NCI-H2081 (cell line): Measurements from ENCODE around the gene MRPL55.

Source experiments
- DNase-seq, 2 experiments: peaks; one replicate each; lab custom pipeline; 2025; lab: John Stamatoyannopoulos, UW

Gene MRPL55

DNA sequence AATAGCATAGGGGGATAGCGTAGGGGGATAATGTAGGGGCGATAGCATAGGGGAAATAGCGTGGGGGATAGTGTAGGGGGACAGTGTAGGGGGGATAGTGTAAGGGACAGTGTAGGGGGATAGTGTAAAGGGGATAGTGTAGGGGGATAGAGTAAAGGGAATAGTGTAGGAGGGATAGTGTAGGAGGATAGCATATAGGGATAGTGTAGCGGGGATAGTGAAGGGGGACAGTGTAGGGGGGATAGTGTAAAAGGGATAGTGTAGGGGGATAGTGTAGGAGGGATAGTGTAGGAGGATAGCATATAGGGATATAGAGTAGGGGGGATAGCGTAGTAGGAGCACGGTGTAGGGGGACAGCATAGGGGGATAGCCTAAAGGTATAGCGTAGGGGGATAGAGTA lies 40.7 kb downstream of the MRPL55 start:
- no peak for DNase-seq

DNA sequence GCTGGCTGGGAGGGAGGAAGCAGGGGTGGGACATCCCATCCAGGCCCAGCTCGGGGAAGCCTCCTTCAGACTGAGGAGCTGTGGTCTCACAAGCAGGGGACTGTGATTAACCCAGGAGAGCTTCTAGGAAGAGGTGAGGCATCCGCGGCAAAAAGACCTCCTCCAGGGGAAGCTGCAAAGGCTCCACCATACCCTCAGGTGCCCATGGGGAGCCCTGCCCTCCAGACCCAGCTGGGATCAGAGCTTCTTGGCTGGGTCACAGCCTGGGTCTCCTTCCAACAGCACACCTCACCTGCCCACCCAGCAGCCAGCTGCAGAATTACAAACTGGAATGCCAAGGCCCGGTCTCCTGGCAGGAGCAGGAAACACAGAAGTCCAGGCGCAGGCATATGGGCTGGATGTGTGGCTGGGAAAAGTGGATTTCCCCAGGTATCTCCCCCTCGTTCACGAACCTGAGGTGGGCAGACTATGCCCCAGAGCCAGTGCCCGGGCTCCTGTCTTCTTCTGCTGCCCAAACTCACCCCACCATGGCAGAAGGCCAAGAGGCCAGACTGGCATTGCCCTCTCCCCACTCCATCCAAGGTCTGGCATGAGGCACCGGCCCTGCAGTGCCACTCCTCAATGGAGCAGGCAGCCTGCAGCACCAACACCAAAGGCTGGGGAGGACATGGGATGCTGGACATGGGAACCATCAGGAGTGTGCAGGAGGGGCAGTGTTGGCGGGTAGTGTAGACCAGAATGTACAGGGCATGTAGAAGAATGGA lies 42.0 kb downstream of the MRPL55 start:
- no peak for DNase-seq

DNA sequence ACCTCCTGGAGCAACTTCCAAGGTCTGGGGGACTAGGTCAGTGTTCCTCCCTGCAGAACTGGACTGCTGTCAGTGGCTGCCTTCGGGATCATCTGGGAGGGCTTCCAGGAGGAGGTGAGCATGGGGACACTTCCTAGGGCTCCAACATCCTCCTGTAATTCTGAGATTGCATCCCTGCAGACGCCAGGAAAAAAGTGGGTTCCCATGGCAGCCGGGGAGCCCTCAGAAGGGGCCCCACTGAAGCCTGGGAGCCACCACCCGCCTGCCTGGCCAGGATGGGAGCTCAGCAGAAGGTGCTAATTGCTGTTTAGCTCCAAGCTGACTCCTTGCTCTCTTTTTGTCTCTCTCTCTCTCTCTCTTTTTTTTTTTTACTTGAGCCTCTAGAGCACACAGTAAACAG lies 42.7 kb downstream of the MRPL55 start:
- no peak for DNase-seq

DNA sequence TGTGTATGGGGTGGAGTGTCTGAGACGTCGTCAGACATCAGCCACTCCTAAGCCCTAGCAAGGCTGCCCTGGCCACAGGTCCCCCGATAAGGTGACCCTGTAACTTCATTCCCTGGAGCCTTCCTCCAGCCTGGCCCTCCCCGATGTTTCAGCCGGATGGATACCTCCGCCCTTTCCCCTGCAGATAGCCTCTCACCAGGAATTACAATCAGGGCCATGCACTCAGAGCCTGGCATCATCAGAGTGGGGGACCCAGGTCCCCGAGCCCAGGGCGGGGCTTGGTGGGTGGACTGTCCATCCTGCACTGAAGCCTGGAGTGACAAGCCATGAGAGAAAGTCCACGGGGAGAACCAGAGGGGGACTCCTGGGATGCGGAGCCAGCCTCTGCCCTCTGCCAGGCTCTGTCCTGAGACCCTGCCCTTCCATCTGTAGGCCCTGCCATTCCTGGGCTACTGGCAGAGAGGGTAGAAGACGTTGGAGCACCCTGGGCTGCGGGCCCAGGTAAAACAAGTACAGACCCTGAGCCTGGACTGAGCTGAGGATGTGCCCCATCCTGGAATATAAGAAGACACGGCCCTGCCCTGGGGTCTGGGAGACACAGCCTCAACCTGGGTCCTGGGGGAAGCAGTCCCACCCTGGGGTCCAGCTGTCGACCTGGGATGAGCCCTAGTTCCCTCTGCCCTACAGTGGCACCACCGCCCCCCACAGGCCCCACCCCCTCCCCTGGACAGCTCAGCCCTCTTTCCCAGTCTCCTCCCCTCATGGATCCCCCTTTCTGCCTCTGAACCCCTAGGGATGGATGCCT lies 43.4 kb downstream of the MRPL55 start:
- DNase-seq: no peak

DNA sequence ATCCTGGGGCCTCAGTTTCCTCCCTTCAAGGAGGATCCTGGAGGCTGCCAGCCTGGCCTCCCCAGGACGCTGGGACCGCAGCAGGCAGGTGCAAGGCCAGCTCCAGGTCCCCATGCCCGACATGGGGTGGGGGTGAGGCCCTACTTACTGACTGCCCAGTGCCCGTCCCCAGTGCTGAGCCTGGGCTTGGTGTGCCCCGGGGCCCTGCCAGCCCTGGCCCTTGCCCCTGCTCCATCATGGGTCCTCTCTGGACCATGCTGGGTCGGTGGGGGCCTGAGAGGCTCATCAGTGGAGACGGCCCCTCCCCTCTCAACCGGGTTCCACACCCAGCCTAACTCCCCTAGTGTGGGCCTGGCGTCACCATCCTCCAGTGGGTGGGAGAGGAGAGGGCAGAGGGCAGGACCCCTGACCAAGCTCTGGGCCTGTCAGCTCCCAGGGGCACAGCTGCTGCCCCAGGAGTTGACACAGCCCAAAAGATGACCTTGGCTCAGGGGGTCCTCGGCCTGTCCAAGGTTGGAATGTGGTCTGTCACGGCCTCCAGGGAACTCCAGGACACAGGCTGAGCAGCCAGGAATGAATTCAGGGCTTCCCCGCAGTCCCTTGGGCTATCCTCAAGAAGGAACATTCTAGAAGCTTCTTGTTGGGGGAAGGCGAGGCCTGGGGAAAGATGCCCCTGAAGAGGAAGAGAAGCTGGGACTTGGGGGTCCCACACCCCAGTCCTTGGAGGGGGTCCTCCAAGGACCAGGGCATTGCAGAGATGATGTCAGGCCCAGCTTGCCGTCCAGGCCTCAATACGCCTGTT lies 44.2 kb downstream of the MRPL55 start:
- no peak for DNase-seq

DNA sequence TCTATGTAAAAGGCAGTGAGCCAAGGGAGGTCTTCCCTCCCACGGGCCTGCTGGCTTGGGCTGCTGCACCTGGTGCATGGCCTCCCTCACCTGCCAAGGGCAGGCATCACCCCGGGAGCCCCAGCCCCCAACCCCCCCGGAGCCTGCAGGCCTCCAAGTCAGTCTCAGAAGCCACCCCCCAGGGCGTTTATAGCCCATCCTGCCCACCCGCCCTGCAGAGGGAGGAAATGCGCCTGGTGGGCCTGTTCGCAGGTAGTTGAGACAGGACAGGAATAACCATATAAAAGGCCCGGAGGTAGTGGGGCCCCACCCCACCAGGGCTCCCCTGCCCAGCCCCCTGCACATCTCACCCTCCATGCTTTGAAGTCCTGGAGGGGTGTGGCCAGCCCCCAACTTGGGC lies 44.8 kb downstream of the MRPL55 start:
- no peak for DNase-seq

DNA sequence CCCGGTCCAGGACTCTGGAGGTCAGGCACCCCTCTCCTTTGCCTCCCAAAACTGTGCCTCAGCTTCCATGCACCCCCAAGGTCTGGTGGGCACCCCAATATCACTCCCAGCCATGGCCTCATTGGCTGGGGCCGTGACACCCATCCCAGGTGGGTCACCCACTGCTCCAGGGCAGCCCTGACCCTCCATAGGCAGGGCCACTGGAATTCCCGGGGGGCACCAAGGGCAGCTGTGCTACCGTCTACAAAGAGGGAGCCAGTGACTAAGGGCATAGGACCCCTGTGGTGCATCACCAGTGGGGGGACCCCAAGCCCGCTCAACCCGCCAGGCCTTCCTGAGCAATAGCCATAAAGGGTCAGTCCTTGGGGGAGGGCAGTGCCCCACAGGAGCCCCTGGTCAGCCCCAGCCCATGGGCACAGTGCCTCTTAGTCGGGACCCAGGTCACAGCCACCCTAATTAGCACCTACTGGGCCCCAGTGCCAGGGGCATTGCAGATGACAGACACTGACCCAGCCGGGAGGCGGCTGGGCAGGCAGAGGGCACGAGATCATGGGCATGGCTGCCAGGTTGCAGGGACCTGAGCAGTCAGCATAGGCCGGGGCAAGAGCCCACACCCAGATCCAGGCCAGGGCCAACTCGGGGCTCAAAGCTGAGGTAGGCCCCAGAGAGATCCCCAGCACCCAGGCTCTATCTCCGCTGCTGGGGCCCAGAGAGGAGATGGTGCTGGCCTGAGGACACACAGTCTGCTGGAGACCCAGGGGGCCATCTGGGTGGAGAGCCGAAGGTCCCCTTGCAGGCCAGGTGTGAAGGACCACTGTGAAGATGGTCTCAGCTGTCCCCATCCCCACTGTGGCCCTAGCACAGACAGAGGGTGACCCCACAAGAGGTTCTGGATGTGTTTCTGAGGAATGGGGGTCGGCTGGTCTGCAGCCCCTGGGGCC lies 45.6 kb downstream of the MRPL55 start:
- no peak for DNase-seq

DNA sequence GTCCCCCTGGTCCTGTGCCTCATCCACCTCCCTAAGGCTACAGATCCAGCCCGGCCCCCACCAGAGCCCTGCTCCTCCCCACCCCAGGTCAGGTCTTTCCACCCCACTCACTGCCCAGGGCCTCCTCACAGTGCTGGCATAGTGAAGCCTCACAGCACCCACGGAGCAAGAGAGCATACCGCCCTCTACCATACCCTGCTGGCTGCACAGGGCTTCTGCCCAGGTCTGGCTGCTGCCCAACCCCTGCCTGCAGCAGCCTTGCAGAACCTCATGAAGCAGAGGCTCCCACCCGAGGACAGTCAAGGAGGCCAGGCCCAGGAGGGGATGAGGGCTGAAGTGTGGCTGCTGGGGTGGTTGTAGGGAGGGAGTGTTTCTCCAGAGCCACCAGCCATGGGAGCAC lies 46.3 kb downstream of the MRPL55 start:
- no peak for DNase-seq

DNA sequence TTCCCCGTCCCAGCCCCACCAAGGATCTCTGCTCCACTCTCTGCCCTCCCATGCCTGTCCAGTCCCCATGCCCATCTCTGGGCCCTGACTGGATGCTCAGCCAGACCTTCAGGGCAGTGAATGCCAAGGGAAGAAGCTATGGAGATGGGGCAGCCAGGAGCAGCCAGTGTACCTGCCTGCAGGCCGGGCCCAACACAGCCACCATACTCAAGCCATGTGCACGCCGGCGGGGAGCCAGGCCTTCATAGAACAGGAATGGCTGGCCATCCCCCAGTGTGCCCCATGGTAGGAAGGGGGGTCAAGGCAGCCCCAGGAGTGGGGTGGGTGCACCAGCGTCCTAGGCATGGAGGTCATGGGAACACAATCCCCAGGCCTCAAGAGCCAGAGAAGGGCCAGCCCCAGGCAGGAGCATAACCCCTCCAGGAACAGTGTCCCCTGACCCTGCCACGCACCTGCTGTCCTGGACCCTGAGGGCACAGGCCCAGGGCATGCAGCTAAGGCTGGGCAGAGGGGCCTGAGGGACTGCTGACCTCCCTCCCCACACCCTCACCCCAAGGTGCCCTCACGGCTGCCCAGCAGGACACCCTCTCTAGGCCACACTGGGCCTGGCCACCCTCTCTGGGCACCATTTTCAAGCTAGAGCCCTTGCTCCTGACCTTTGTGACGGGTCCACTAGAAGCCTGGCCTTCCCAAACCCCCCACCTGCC lies 46.9 kb downstream of the MRPL55 start:
- no peak for DNase-seq

DNA sequence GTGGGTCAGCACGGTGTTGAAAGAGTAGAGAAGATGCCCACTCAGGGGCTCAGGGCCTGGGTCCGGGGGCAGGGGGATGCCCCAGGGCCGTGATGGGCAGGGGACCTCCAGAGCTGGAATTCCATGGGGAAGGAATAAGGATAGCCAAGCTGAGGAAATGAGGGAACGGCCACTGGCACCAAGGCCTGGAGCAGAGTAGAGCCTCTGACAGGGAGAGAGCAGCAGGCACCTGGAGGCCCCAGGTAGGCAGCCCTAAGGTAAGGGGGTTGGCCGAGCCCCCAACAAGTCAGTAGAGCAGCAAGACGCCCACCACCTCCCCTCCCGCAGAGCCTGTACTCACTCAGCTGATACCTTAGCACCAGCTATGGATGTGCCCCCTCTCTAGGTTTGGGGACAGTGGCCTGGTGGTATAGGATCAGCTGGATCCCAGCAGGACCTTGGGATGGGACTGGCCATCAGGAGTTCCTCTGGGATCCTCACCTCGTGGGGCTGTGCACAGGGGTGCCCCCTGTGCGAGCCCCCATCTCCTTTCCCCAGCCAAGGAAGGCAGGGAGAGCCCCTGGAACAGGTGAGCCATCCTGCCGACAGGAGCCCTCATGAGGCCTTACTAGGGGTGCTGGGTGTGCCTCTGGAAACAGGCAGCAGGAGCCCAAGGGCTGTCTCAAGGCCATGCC lies 47.6 kb downstream of the MRPL55 start:
- no peak for DNase-seq

DNA sequence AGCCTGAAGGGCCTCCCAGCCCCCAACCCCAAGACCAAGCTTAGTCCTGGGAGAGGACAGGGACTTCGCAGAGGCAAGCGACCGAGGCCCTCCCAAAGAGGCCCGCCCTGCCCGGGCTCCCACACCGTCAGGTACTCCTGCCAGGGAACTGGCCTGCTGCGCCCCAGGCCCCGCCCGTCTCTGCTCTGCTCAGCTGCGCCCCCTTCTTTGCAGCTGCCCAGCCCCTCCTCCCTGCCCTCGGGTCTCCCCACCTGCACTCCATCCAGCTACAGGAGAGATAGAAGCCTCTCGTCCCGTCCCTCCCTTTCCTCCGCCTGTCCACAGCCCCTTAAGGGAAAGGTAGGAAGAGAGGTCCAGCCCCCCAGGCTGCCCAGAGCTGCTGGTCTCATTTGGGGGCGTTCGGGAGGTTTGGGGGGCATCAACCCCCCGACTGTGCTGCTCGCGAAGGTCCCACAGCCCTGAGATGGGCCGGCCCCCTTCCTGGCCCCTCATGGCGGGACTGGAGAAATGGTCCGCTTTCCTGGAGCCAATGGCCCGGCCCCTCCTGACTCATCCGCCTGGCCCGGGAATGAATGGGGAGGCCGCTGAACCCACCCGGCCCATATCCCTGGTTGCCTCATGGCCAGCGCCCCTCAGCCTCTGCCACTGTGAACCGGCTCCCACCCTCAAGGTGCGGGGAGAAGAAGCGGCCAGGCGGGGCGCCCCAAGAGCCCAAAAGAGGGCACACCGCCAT lies 48.5 kb downstream of the MRPL55 start:
- DNase-seq: no peak

DNA sequence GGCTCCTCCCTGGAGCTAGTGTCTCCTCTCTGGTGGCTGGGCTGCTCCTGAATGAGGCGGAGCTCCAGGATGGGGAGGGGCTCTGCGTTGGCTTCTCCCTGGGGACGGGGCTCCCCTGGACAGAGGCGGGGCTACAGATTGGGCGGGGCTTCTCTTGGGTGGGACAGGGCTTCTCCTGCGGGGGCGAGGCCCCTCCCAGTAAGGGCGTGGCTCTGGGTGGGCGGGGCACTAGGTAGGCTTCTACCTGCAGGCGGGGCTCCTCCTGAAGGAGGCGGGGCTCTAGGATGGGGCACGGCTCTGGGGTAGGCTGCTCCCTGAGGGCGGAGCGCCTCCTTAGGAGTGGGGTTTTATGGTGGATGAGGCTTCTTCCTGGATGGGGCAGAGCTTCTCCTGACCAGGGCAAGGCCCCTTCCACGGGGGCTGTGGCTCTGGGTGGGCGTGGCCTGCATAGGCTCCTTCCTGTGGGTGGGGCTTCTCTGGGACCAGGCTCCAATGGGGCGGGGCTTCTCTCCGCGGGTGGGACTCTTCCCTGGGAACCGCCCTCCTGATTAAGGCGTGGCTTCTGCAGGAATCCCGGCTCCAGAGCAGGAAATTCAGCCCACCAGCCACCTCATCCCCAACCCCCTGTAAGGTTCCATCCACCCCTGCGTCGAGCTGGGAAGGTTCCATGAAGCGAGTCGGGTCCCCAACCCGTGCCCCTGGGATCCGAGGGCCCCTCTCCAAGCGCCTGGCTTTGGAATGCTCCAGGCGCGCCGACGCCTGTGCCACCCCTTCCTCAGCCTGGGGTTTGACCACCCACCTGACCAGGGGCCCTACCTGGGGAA lies 49.3 kb downstream of the MRPL55 start:
- DNase-seq: peak; percentile 65 to 75

DNA sequence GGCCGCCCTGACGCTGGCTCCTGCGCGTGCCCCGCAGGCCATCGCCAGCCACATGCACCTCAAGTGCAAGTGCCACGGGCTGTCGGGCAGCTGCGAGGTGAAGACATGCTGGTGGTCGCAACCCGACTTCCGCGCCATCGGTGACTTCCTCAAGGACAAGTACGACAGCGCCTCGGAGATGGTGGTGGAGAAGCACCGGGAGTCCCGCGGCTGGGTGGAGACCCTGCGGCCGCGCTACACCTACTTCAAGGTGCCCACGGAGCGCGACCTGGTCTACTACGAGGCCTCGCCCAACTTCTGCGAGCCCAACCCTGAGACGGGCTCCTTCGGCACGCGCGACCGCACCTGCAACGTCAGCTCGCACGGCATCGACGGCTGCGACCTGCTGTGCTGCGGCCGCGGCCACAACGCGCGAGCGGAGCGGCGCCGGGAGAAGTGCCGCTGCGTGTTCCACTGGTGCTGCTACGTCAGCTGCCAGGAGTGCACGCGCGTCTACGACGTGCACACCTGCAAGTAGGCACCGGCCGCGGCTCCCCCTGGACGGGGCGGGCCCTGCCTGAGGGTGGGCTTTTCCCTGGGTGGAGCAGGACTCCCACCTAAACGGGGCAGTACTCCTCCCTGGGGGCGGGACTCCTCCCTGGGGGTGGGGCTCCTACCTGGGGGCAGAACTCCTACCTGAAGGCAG lies 50.0 kb downstream of the MRPL55 start:
- no peak for DNase-seq

DNA sequence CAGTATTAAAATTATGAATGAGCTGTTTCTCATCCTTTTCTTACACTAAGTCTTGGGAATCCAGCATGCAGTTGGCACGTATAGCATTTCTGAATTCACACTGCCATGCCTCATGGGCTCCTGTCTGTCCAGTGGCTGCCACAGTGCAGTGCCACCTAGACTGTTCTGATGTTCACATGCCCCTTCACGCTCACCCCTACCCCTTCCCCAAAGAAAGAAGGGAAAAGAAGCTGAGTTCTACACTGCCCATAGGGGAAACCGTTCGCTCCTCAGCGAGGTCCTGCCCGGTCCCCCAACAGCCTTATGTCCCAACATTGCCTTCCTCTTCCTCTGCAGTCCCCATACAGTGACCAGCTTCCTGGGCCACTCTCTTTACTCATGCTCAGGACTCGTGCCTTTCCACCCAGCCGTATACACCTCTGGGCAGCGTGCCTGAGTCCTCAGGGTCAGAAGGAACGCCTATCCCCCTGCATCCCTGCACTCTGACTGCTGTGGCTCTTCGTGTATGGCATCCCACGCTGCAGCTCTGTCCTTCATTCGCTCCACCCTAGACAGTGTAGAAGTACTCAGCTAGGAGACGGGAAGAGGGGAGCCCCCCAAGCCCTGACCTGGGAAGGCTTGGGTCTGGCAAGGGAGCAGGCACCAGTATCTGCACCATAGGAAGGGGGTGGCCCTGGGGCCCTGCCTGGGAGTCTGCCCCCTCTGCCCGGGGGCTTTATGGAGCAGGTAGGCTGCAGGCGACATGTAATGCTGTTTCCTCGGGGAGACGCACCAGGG lies 50.7 kb downstream of the MRPL55 start:
- no peak for DNase-seq
